DND-41 (cell line): ENCODE data around the gene KRTAP21-1.
"Not testable (repeated sequence)": the region's sequence is repeated elsewhere in the genome, so short reads cannot be mapped to it uniquely, and the experiment has no call there.

Source experiments
- ATAC-seq: fragments of 200-7000 bp; cut with Tn5 transposase; 3 replicates; pipeline ENCODE4 v1.9.1; 2021; ENCODE audit warnings: low read depth; ENCODE audit not compliant: insufficient read depth
- DNase-seq: peaks from one replicate; pipeline ENCODE4 v3.0.0-alpha.2; 2020
- H2AFZ ChIP-seq: 2 replicates; pipeline ENCODE4 v1.6.0; 2012; ENCODE audit warnings: low read depth, low read length
- H3K27ac ChIP-seq: 2 replicates; pipeline ENCODE4 v1.5.1; 2012; ENCODE audit warnings: low read length, inconsistent platforms
- H3K27me3 ChIP-seq: fragments of 200-600 bp; sonication (generic); 2 replicates; pipeline ENCODE4 v1.6.0; 2012; ENCODE audit warnings: low read length, mild to moderate bottlenecking, inconsistent platforms; ENCODE audit not compliant: insufficient read depth, poor library complexity
- H3K36me3 ChIP-seq: 2 replicates; pipeline ENCODE4 v1.5.1; 2012; ENCODE audit warnings: low read length, inconsistent platforms; ENCODE audit not compliant: insufficient read depth
- H3K4me1 ChIP-seq: 2 replicates; pipeline ENCODE4 v1.5.1; 2012; ENCODE audit warnings: mild to moderate bottlenecking, low read length; ENCODE audit not compliant: insufficient read depth
- H3K4me2 ChIP-seq: 2 replicates; pipeline ENCODE4 v1.6.0; 2012; ENCODE audit warnings: mild to moderate bottlenecking, moderate library complexity, low read length, inconsistent platforms; ENCODE audit not compliant: insufficient read depth
- H3K4me3 ChIP-seq, 2 experiments: fragments of 200-600 bp in 1 of 2; shearing (Covaris generic) in 1 of 2; 2 replicates each; pipeline ENCODE4 v1.5.1; 2012 to 2016; ENCODE audit warnings: inconsistent platforms in 2 of 2, low read length in 2 of 2, mild to moderate bottlenecking in 2 of 2, low read depth in 1 of 2, moderate library complexity in 1 of 2
- H3K79me2 ChIP-seq: 2 replicates; pipeline ENCODE4 v1.6.0; 2012; ENCODE audit warnings: low read length, inconsistent platforms; ENCODE audit not compliant: insufficient read depth
- H3K9ac ChIP-seq: 2 replicates; pipeline ENCODE4 v1.6.0; 2012; ENCODE audit warnings: low read depth, mild to moderate bottlenecking, inconsistent platforms, low read length, moderate library complexity
- H3K9me3 ChIP-seq: 2 replicates; pipeline ENCODE4 v1.5.1; 2012; ENCODE audit warnings: low read length, moderate library complexity, mild to moderate bottlenecking, inconsistent platforms; ENCODE audit not compliant: insufficient read depth, severe bottlenecking
- H4K20me1 ChIP-seq: 2 replicates; pipeline ENCODE4 v1.6.0; 2012; ENCODE audit warnings: low read length; ENCODE audit not compliant: insufficient read depth
- CTCF ChIP-seq: IDR thresholded peaks from 2 replicates; pipeline ENCODE4 v1.5.1; 2012; ENCODE audit warnings: borderline replicate concordance, low read length, moderate library complexity, mild to moderate bottlenecking; ENCODE audit not compliant: poor library complexity, severe bottlenecking; ENCODE audit errors: extremely low read depth
- EZH2 ChIP-seq: IDR thresholded peaks from 3 replicates; pipeline ENCODE4 v1.6.1; 2012; ENCODE audit warnings: borderline replicate concordance, low read depth, mild to moderate bottlenecking, moderate library complexity, low read length, inconsistent platforms; ENCODE audit not compliant: severe bottlenecking

The KRTAP21-1 gene

DNA sequence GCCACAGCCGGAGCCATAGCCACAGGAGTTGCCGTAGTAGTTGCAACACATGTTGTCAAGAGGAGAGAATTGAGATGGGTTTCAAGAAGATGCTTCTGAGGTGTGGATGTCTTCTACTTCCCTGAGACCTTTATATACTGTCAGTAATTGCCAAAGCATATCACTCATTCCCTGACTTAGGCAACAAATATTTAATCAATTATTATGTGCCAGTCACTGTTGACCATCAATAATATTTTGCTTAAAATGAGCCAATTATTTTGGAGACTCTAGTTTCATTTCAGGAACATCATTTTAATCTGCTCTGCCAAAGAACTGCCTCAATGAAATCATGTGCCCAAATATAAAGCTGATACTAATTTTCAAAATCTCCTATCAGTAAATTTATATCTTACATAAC lies at the start of gene KRTAP21-1:
TSS of gene KRTAP21-1 (minus strand) at position 101 of the 400 bp plus-strand sequence. CDS start at position 51, 50 bp downstream.
- not testable (repeated sequence) for H3K9ac ChIP-seq, H3K27me3 ChIP-seq

DNA sequence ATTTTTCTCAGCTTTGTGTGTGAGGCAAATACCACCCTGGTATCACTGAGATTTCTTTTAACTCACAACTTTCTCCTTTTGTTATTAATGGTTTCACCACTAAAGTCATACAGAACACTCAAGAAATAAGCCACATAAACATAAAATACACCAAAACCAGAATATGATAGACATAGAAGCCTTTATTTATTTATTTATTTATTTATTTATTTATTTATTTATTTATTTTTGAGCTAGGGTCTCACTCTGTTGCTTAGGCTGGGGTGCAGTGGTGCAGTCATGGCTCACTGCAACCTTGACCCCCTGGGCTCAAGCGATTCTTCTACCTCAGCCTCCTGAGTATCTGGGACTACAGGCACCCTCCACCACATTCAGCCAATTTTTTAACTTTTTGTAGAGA lies 45.4 kb upstream of the KRTAP21-1 start:
- no peaks in the 10 kb centered on the region for H3K79me2 ChIP-seq
- no peak overlapping the region for H2AFZ ChIP-seq
- H3K9me3 ChIP-seq, result no peaks in the 10 kb centered on the region
- TF ChIP-seq EZH2 (no peak), CTCF (no peak)
- H3K4me2 ChIP-seq, result no peak overlapping the region
- H4K20me1 ChIP-seq, result no peaks in the 10 kb centered on the region
- no peak overlapping the region for H3K9ac ChIP-seq
- H3K36me3 ChIP-seq, result no peaks in the 10 kb centered on the region
- no peaks in the 10 kb centered on the region for H3K4me1 ChIP-seq
- no peaks in the 10 kb centered on the region for H3K27me3 ChIP-seq
- H3K27ac ChIP-seq, result no peak overlapping the region
- no peak for ATAC-seq
- DNase-seq, result no peak
- no peak overlapping the region for H3K4me3 ChIP-seq

More for the DNA sequence above, at the start of gene KRTAP21-1:
- H3K79me2 ChIP-seq, ATAC-seq, DNase-seq, H3K4me2 ChIP-seq, H3K4me1 ChIP-seq, H2AFZ ChIP-seq, H3K9me3 ChIP-seq, H3K36me3 ChIP-seq, H3K27ac ChIP-seq, H3K4me3 ChIP-seq, H4K20me1 ChIP-seq: not testable (repeated sequence)

DNA sequence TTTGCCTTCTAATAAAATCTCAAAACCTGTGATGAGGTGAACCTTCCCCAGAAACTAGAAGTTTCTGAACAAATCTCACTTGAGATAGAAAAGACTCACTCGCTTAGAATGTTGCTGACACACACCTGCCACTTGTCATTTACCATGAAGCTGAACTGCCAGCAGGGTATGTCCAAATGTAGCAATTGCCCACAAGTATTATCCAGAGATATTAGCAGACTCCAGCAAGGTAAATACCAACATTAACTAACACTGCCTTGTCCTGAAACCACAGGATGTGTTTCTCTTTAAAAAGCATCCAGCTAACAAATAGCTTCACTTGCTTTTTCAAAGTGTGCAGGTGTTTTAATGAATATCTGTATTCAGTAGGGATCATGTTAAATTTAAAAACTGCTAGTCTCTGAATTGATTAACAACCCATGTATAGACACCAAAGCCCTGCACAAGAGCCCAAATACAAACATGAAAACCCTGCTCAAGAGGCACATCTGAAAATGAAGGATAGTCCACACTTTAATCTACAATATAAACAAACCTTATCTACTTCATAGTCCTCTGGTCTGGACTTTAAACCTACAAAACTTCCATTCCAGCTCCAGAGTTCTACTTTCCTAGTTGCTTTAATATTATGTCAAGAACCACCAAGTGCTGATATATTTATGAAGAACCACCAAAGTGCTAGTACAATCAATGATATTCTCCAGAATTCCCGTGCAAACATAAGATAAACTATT lies 38.5 kb upstream of the KRTAP21-1 start:
- ATAC-seq, result no peak
- Histone ChIP-seq H3K4me2 (no peak overlapping the region), H3K4me3 (no peak overlapping the region), H4K20me1 (no peaks in the 10 kb centered on the region), H3K36me3 (no peaks in the 10 kb centered on the region), H3K4me1 (no peaks in the 10 kb centered on the region), H3K27ac (no peak overlapping the region), H3K9me3 (no peaks in the 10 kb centered on the region), H3K27me3 (peaks cover 4% of the 10 kb centered on the region), H3K79me2 (no peaks in the 10 kb centered on the region), H2AFZ (no peak overlapping the region), H3K9ac (no peak overlapping the region)
- no peak for DNase-seq
- TF ChIP-seq CTCF, result no peak
- TF ChIP-seq EZH2, result no peak

- H3K9ac ChIP-seq, result no peak overlapping the region
- no peak for TF ChIP-seq EZH2
- no peak for TF ChIP-seq CTCF
- ATAC-seq, result no peak
- H3K4me2 ChIP-seq, result no peak overlapping the region
- H3K27ac ChIP-seq, result no peak overlapping the region
- no peaks in the 10 kb centered on the region for H3K4me1 ChIP-seq
- H3K9me3 ChIP-seq, result no peaks in the 10 kb centered on the region
- no peaks in the 10 kb centered on the region for H3K36me3 ChIP-seq
- H3K79me2 ChIP-seq, result no peaks in the 10 kb centered on the region
- no peak for DNase-seq
- H4K20me1 ChIP-seq, result no peaks in the 10 kb centered on the region
- peaks cover 2% of the 10 kb centered on the region for H3K27me3 ChIP-seq
- no peak overlapping the region for H3K4me3 ChIP-seq
- no peak overlapping the region for H2AFZ ChIP-seq
Observed at GRCh38 chr21:30779249-30779648, 24.0 kb upstream of the KRTAP21-1 start.
